Adipose tissue (tissue), 3 donors: ENCODE results near the gene FOXP1. TPM values are rescaled to one million over a fixed set of nuclear protein-coding genes. Genes with fewer than 3 reads are reported as not detected.
A peak's percentile ranks its signal among the peaks of the same experiment; 100 is the strongest.
"Not testable (repeated sequence)": the region's sequence is repeated elsewhere in the genome, so short reads cannot be mapped to it uniquely, and the experiment has no call there.

ENCODE experiments used
- H3K27ac ChIP-seq: one replicate; pipeline ENCODE4 v1.5.1; 2013; ENCODE audit warnings: low read depth, low read length
- WGBS, 3 donors: extraction: QIAGEN DNeasy Blood & Tissue Kit; methylation state at CpG; one replicate each; pipeline ENCODE4 v1.1.7; 2013; 5-methylcytosine and 5-hydroxymethylcytosine counted together
- polyA plus RNA-seq, 3 donors: library from polyadenylated mRNA; stranded (reverse); fragments of 200-250 nt; gene quantifications; one replicate each; pipeline ENCODE4 v1.2.3, GENCODE V29; 2013
- donor health status: healthy with polysubstance abuse.
- donor health status: Bipolar disorder and iron deficiency.
- donor health status: healthy.

Gene FOXP1
- polyA plus RNA-seq, 3 donors = 6.3 to 19.2 (median 11.4) TPM

- no peak overlapping the region for H3K27ac ChIP-seq
- 29 to 77% (median 46%) methylated on average over 4 of the region's 4 CpGs for WGBS, 3 donors
These were observed 583.8 kb downstream of the FOXP1 start for GRCh38 chr3:70999730-71000129.

GRCh38 chr3:70996082-70996481, 587.4 kb downstream of the FOXP1 start:
- WGBS, 3 donors = 92 to 98% (median 95%) methylated on average over 7 of the region's 7 CpGs
- H3K27ac ChIP-seq = no peak overlapping the region

GRCh38 chr3:70994644-70995043, 588.9 kb downstream of the FOXP1 start:
- no peak overlapping the region for H3K27ac ChIP-seq
- WGBS, 3 donors = 95 to 99% (median 98%) methylated on average over 3 of the region's 3 CpGs

GRCh38 chr3:70992562-70993204, 590.8 kb downstream of the FOXP1 start:
- WGBS, 3 donors = 88 to 92% (median 90%) methylated on average over 11 of the region's 11 CpGs
- H3K27ac ChIP-seq = no peak overlapping the region

GRCh38 chr3:70992131-70992530, 591.4 kb downstream of the FOXP1 start:
- 88 to 97% (median 89%) methylated on average over 5 of the region's 5 CpGs for WGBS, 3 donors
- no peak overlapping the region for H3K27ac ChIP-seq

GRCh38 chr3:70990723-70991122, 592.8 kb downstream of the FOXP1 start:
- no peak overlapping the region for H3K27ac ChIP-seq
- 80 to 93% (median 83%) methylated on average over 5 of the region's 5 CpGs for WGBS, 3 donors

- 85 to 91% (median 90%) methylated on average over 2 of the region's 2 CpGs for WGBS, 3 donors
- H3K27ac ChIP-seq = no peak overlapping the region
These were observed 593.3 kb downstream of the FOXP1 start for GRCh38 chr3:70990185-70990584.

GRCh38 chr3:70989174-70989573, 594.4 kb downstream of the FOXP1 start:
- 41 to 75% (median 50%) methylated on average over 3 of the region's 3 CpGs for WGBS, 3 donors
- H3K27ac ChIP-seq = no peak overlapping the region

- H3K27ac ChIP-seq = no peak overlapping the region
- WGBS, 3 donors = 64 to 82% (median 77%) methylated on average over 4 of the region's 4 CpGs
These were observed 595.4 kb downstream of the FOXP1 start for GRCh38 chr3:70988111-70988510.

- 60 to 93% (median 89%) methylated on average over 4 of the region's 4 CpGs for WGBS, 3 donors
- no peak overlapping the region for H3K27ac ChIP-seq
These were observed 598.0 kb downstream of the FOXP1 start for GRCh38 chr3:70985572-70985971.

GRCh38 chr3:70984776-70985482, 598.6 kb downstream of the FOXP1 start:
- 89 to 93% (median 92%) methylated on average over 8 of the region's 8 CpGs for WGBS, 3 donors
- no peak overlapping the region for H3K27ac ChIP-seq

GRCh38 chr3:70982700-70983140, 600.8 kb downstream of the FOXP1 start:
- H3K27ac ChIP-seq = peak overlapping the region; percentile 75
- 43 to 57% (median 49%) methylated on average over 6 of the region's 6 CpGs for WGBS, 3 donors

- WGBS, 3 donors = 43 to 75% (median 47%) methylated on average over 1 of the region's 1 CpG
- no peak overlapping the region for H3K27ac ChIP-seq
These were observed 601.2 kb downstream of the FOXP1 start for GRCh38 chr3:70982284-70982683.

- WGBS, 3 donors = 58 to 75% (median 61%) methylated on average over 6 of the region's 6 CpGs
- no peak overlapping the region for H3K27ac ChIP-seq
These were observed 602.2 kb downstream of the FOXP1 start for GRCh38 chr3:70981231-70981880.

GRCh38 chr3:70980646-70981170, 602.8 kb downstream of the FOXP1 start:
- H3K27ac ChIP-seq = no peak overlapping the region
- 66 to 74% (median 67%) methylated on average over 8 of the region's 8 CpGs for WGBS, 3 donors

GRCh38 chr3:70979983-70980645, 603.4 kb downstream of the FOXP1 start:
- H3K27ac ChIP-seq = no peak overlapping the region

GRCh38 chr3:70977712-70978111, 605.8 kb downstream of the FOXP1 start:
- 95 to 98% (median 96%) methylated on average over 13 of the region's 13 CpGs for WGBS, 3 donors
- no peak overlapping the region for H3K27ac ChIP-seq

More at GRCh38 chr3:70979983-70980645, 603.4 kb downstream of the FOXP1 start:
- WGBS, 3 donors = 92 to 97% (median 96%) methylated on average over 7 of the region's 7 CpGs

GRCh38 chr3:70975981-70976380, 607.5 kb downstream of the FOXP1 start:
- not testable (repeated sequence) for H3K27ac ChIP-seq
- 84 to 97% (median 87%) methylated on average over 5 of the region's 5 CpGs for WGBS, 3 donors

- no peak overlapping the region for H3K27ac ChIP-seq
- WGBS, 3 donors = 71 to 91% (median 74%) methylated on average over 5 of the region's 5 CpGs
These were observed 608.8 kb downstream of the FOXP1 start for GRCh38 chr3:70974747-70975146.
